GM21717 (cell line): ENCODE results near the gene OR7A10.

Source experiments
- ATAC-seq: cut with Tn5 transposase; IDR thresholded peaks from one replicate; pipeline ENCODE4 v1.9.1; 2021; ENCODE audit warnings: mild to moderate bottlenecking, moderate library complexity; ENCODE audit not compliant: unreplicated experiment

Gene OR7A10

DNA sequence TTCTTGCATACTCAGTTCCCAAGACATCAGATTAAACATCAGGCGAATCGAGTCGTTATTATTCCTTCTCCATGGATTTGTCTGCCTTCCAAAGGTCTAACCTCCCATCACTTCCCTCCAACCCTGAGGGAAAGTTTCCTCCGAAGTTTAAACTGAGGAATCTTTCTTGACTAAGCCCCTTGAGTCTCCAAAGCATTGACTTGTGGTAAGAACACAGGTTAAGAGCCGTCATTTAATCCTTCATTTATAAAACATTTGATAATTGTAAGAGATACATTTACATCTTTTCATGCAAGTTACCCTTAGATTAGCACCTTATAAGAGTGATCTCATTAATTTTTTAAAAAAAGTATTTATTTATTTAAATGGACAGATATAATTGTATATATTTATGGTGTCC lies at the start of gene OR7A10:
TSS of gene OR7A10 (minus strand) at position 101 of the 400 bp plus-strand sequence. CDS start 7,045 bp downstream, outside the sequence.
- no peak for ATAC-seq

DNA sequence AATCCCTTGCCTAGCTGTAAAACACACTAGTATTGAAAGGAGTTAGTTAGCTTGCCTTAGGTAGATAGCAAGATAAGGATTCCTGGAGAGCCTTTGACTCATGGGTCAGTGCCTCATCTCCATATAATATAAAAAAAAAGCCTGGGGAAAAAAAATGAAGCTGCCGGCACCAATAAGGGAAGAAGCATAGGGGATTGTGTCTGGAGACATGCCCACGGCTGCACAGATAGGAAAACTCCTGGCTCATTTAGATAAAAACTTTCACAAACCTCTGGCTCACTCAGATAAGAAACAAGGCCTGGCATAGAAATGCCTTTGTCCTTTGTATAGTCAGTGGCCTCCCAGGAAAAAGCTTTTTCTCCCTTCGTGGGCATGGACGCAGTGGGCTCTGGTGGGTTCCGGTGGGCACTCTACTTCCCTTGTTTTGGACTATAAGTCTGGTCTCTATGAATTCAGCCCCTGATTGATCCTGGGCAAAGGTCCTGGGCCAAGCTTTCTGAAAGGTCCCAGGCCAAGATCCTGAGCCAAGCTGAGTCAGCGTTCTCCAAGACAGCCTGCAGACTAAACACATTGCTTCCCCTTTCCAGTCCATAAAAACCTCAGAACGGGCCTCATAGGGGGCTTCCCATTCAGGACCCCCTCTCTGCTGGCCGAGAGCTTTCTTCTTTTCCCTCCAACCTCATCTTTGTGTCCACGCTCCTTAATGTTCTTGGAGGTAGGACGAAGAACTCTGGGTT lies 42.1 kb upstream of the OR7A10 start:
- no peak for ATAC-seq

DNA sequence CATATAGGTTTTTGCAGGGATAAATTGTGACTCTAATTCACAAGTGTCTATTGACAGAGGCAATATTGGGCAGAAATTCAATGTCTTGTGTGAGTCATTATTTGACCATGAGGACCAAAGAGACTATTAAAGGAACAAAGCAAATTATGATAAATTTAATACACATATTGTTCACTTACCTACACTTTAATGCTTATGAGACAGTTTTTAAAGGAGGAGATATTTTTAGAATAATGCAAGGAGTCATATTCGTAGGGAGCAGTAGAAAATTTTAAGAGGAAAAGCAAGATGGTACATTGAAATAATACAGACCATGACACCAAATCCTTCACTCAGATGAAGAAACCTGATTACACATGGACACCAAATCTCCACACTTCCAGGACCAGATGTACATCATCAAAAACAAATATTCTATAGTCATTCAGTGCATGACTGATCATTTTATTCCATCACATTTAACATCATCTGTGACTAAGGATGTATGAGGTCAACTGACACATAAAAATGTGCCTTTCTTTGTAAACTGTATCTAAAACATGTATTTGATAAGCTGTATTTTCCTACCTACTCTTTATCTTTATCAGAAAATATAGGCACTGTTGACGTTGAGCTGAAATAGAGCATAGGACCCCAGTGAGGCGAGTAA lies 41.4 kb upstream of the OR7A10 start:
- no peak for ATAC-seq

DNA sequence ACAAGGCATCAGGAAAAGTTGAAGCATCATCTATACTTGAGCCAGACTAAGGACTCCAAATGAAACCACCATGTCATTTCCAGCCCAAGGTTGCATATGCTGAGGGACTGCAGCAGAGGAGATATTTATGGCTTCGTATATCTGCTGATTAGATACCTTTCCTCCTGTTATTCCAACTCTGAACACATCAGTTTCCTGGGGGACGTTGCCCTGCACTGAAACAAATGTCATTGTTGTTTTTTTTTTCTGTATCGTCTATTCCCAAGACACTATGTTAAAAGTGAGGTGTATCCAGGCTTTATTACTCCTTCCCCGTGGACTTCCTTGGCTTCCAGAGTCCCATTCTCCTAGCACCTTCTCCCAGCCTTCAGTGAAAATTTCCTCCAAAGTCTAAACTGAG lies 37.3 kb upstream of the OR7A10 start, which contains the start of gene OR7A17:
TSS of gene OR7A17 (minus strand) at position 101 of the 400 bp plus-strand sequence. CDS start 4,777 bp downstream, outside the sequence.
- ATAC-seq, result no peak

DNA sequence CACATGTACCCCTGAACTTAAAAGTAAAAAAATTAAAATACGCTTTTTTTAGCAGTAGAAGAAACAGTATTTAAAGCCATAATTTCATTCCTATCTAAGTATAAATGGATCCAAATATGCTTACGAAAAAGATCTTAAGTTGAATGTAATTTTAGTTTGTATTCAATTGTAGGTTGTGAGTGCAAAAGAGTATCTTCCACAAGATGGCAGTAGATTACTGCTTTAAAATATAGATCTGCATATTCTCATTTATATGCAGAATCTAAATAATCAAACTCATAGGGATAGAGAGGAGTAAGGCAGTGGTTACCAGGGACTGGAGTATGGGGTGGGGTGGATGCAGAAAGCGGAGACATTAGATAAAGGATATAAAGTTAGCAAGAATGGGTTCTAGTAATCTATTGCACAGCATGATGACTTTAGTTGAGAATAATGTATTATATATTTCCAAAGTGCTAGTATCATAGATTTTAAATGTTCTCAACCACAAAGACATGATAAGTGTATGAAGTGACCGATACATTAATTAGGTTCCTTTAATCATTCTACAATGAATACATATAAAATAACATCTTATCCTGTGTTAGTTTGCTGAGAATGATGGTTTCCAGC lies 23.0 kb upstream of the OR7A10 start:
- no peak for ATAC-seq

DNA sequence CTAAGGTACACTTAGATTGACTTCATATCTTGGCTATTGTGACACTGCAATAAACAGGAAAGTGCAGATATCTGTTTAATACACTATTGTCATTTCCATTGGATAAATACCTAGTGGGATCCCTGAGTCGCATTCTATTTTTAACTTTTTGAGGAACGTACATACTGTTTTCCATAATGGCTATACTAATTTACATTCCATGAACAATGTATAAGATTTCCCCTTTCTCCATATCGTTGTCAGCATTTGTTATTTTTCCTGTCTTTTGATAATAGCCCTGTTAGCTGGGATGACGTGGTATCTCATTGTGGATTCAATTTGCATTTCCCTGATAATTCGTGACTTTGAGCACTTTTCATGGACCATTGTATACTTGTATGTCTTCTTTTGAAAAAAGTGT lies 19.8 kb upstream of the OR7A10 start:
- no peak for ATAC-seq

DNA sequence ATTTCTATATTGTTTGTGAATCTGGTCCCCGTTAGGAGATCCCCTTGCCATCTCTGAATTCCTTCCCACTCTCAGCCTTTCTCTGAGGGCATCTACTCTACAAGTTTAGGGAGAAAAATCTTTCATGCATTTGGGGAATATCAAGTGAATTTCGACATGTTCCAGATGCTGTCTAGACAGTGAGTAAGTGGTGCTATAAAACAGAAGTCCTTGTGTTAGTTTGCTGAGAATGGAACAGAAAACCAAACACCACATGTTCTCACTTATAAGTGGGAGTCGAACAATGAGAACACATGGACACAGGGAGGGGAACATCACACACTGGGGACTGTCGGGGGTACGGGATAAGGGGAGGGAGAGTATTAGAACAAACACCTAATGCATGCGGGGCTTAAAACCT lies 5.1 kb downstream of the OR7A10 start:
- no peak for ATAC-seq

DNA sequence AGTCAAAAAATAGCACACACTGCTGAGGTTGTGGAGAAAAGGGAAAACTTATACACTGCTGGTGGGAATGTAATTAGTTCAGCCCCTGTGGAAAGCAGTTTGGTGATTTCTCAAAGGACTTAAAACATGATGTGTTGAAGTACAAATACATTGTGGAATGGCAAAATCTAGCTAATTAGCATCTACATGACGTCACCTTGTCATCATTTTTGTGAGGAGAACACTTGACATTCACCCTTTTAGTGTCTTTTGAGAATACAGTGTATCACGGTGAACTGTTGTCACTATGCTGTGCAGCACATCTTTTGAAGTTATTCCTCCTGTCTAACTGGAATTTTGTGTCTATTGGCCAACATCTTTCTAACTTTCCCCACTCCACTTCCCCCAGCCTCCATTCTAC lies 5.6 kb downstream of the OR7A10 start:
- no peak for ATAC-seq

DNA sequence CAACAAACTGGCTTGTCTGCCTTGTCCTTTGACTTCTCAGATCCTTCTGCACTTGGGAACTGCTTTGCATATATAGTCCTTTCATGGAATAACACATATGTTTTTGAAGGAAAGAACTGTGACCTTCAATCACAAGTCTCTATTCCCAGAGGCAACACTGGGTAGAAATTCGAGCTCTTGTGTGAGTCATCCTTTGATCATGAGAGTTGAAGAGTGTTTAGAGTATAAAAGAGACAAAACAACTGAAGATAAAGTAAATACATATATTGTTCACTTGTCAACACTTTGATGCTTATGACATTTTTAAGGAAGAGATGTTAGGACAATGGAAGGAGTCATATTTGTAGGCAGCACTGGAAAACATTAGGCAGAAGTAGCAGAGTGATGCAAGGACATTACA lies 8.5 kb downstream of the OR7A10 start:
- ATAC-seq, result no peak

DNA sequence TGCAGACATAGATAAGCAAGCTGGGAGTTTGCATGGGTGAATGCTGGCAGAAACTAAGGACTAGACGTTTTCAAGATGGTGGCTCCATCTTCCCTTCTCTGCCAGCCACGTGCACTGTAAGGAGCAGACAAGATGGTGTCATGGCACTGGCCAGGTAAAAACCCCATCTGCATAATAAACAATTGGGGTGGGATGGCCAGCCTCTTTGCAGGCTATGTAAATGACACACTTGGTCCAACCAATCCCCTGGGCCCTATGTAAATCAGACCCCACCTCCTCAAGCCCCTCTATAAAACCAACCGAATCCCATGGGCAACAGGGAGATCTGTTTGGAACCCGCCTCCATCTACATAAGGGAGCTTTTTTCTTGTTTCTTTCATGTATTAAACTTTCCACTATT lies 11.3 kb downstream of the OR7A10 start:
- no peak for ATAC-seq

DNA sequence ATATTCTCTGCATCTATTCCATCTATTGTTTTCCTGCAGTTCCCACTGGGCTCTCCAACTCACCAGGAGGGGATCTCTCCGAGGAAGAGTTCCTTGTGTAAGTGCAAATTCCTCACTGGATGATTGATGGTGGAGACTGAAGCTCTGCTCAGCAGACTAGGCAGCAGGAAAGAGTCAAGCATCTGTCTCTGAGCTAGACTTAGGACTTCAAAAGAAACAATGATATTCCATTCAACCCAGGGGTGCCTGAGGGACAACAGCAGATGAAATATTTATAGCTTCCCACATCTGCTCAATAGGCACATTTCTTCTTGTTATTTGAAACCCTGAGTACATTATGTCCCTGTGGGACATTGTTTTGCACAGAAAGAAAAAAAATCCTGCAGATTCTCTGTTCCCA lies 13.7 kb downstream of the OR7A10 start, which contains the start of the genes OR7A5 and OR7C1:
TSS of gene OR7A5 (minus strand) at position 175 of the 400 bp plus-strand sequence. CDS start 6,944 bp downstream, outside the sequence.
TSS of gene OR7C1 (minus strand) at position 175 of the 400 bp plus-strand sequence. CDS start 35,049 bp downstream, outside the sequence.
- no peak for ATAC-seq

DNA sequence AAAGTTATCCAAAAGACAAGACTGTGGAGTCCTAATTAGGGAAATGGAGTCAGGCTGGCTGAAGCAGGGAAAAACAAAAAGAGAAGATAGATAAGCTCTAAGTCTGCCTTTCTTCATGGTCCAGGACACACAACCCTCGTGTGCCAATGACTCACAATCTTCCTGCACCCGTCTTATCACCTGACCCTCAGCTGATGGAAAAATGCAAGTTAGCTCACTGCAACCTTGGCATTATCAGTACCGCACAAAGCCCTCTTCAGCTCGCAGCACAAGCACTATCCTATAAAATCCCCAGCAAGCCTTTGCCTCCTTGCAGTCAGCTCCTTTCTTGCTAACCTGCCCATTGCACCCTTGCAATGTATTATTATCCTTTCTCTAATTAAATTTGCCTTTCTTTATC lies 18.0 kb downstream of the OR7A10 start:
- no peak for ATAC-seq

DNA sequence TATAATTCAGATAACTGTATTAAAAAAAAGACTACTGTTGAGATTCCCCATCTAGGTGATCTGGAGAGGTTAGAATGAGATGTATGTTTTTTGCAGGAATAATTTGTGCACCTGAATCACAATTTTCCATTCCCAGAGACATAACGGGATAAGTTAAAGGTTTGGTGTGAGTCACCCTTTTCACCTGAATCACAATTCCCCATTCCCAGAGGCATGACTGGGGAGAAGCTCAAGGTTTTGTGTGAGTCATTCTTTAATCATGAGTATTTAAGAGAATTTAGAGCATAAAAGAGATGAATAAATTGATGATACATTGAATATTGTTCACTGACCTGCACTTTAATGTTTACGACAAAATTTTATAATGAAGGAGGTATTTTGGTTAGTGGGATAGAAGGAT lies 22.7 kb downstream of the OR7A10 start:
- ATAC-seq, result no peak

DNA sequence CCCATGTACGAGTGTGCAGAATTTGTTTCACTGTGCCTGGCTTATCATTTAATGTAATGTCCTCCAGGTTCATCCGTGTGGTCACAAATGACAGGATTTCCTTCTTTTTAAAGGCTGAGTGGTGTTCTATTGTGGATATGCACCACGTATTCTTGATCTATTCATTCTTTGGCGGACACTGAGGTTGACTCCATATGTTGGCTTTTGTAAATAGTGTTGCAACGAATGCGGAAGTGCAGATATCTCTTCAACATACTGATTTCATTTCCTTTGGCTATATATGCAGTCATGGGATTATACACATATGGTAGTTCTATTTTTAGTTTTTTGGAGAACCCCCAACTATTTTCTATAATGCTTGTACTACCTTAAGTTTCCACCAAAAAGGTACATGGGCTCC lies 26.8 kb downstream of the OR7A10 start:
- ATAC-seq, result no peak

DNA sequence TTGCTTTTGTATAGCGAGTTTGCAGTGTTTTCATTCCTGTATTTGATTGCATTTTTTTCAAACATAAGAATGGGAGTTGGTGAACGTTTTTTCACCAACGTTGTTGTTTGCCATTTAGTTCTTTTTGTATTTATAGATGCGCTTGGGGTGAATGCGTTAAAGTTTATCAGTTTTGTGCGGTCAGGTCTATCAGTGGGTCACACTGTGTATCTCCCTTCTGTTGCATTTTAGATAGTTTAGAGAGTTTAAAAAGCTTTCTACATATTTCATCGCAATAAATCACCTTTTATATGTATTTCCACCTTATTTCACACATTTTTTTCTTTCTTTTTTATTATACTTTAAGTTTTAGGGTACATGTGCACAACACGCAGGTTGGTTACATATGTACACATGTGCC lies 30.1 kb downstream of the OR7A10 start:
- no peak for ATAC-seq

DNA sequence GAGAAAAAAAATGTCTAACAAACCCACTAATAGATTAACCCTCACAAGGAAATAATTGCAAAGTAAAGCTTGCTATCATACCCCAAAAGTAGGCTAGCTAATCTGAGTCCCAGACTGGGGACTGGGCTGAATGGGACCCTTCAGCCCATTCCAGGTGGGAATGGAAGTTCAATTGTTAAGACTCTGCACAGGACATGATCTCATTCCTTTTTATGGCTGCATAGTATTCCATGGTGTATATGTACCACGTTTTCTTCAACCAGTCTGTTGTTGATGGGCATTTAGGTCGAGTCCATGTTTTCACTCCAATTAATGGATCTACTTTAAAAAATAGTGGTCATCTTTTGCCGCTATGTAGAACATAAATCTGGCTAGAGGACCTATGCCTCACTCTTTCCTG lies 31.7 kb downstream of the OR7A10 start:
- no peak for ATAC-seq

DNA sequence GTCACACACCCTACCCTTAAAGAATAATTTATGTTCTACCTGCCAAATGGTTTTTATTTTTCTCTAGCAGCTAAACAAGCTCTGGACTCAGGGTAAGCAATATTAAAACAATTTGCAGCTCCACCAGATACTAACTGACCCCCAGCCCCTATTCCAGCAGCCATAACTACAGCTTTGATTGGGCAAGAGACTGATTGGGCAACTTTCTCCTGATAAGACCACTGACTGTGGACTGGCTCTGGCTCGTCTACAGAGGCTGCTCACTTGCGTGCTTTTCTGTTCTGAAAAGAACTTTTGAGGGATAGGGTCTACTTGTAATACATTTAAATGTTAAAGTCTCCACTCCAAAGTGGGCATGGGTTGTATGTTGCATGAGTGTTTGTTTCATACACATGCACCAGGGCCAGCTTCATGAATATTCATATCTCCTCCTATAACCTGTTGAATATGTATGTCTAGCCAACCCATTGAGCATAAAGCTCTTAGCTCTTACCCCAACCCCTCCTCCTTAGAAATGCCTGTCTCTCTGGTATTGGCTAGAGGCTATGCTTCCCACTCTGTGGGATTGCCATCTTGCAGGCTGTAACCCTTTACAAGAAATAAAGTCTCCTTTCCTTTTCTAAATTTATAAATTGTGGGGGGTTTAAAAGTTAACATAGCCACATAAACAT lies 33.6 kb downstream of the OR7A10 start:
- ATAC-seq, result no peak

DNA sequence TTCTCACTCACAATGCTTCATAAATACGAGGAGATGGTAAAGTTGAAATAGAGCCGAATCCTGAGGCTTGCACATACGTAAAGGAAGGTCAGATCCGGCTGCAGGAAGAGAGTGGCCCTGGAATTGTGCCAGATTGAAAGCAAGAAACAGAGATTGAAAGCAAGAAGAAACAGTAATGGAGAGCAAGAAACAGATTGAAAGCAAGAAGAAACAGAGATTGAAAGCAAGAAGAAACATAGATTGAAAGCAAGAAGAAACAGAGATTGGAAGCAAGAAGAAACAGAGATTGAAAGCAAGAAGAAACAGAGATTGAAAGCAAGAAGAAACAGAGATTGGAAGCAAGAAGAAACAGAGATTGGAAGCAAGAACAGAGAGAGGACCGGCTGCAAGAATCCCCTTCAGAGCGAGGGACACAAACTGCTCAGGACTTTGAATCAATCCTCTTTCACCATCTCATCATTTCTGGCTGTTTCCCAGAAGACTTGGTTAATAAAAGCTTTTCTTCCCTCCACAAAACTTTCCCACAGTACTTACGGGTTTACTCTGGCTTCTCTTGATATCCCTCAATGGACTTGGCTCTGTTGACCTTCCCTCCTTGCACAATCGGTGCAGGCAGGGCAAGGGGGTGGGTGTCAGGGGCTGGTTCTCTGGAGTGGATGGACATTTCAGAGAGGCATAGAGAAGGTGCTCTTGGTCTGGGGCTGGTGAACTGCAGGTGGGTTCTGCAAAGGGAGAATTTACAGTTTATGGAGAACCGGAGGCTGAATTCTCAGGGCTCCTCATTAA lies 39.3 kb downstream of the OR7A10 start:
- no peak for ATAC-seq

DNA sequence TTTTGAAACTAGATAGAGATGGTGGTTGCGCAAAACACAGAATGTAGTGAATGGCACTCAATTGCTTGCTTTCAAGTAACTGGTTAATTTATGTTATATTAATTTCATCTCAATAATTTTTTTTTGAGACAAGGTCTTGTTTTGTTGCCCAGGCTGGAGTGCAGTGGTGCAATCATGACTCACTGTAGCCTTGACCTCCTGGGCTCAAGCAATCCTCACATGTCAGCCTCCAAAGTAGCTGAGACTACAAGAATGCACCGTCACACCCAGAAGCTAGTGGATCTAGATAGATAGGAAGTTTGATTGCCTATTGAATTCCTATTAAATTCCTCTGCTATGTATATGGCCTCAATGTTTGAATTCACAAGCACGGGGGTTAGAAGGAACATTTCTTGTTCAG lies 44.0 kb downstream of the OR7A10 start:
- ATAC-seq, result no peak

DNA sequence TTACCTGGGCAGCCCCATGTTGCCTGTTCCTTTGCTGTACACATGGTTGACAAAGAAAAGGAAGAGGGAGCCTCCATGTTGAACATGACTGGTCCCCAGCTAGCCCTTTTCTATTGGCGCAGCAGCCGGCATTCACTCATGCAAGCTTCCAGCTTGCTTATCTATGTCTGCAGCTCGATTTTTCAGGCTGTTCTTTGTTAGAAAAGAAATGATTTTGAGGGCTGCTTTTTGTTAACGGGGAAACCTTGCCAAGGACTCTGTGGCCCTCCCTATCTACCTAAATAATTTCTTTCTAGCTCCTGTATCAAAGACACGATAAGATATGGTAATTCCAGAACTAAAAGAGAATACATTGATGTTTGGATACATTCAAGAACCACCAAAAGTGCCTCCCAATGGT lies 50.0 kb downstream of the OR7A10 start:
- no peak for ATAC-seq
